IgD-negative memory B cell (primary cell): ENCODE data around the gene STXBP3. TPM values are rescaled to one million over a fixed set of nuclear protein-coding genes. Genes with fewer than 3 reads are reported as not detected.
A peak's percentile ranks its signal among the peaks of the same experiment; 100 is the strongest.

ENCODE experiments used
- H3K27ac Mint-ChIP-seq, 3 donors: one replicate each; pipeline ENCODE4 v1.8.0; 2020 to 2022; ENCODE audit warnings: mild to moderate bottlenecking in 3 of 3, mixed read lengths in 3 of 3, moderate library complexity in 1 of 3
- H3K27me3 Mint-ChIP-seq: one replicate; pipeline ENCODE4 v1.8.0; 2021; ENCODE audit warnings: mixed read lengths
- H3K36me3 Mint-ChIP-seq: one replicate; pipeline ENCODE4 v1.8.0; 2020; ENCODE audit warnings: mild to moderate bottlenecking, mixed read lengths
- H3K4me1 Mint-ChIP-seq, 3 donors: one replicate each; pipeline ENCODE4 v1.8.0; 2020 to 2022; ENCODE audit warnings: mixed read lengths in 3 of 3, mild to moderate bottlenecking in 1 of 3
- H3K4me3 Mint-ChIP-seq, 4 donors: one replicate each; pipeline ENCODE4 v1.8.0; 2020 to 2022; ENCODE audit warnings: mild to moderate bottlenecking in 4 of 4, mixed read lengths in 4 of 4, moderate library complexity in 3 of 4
- H3K9me3 Mint-ChIP-seq, 3 donors: one replicate each; pipeline ENCODE4 v1.8.0; 2020 to 2021; ENCODE audit warnings: mixed read lengths in 3 of 3, mild to moderate bottlenecking in 1 of 3
- polyA plus RNA-seq: library from polyadenylated mRNA; unstranded; fragments of 300-500 nt; fragmentation: Illumina TruSeq; gene quantifications from one replicate; pipeline ENCODE4 v1.2.3, GENCODE V29; 2021

Gene STXBP3
- polyA plus RNA-seq, 1 donor from 2014 or later = 34.7 TPM

DNA sequence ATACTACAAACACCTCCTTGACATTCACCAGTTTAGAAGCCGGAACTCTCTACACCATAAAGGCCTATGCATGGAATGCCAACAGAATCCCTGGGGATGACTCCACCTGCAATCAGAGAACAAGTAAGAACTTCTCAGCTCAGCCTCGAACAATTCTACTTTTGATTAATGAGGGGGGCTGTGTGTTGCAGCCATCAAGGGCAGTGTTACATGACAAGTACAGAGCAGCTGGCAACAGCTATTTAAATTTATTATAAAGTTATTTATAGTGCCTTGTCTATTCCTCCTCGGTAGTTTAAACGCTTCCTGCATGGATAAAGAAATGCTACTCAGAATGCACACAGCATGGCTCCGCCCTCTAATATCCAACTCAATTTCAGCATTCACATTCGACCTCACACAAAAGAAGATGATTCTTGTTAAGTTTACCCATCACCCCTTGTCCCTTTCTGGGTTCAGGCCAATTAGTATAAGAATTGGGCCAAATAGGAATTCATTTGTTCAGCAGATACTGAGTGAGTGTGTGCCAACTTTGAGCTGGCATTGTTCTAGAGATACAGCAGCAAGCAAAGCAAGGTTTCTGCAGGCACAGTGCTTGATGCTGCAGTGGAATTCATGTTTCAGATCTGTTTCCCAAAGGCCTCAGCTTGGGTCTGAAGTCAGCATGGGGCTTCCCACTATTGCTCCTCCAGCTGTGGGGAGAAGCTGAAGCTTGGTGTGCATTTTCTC is 27.4 kb upstream of the STXBP3 start:
- no peaks in the 10 kb centered on the region for H3K9me3 Mint-ChIP-seq
- H3K27me3 Mint-ChIP-seq = peaks cover 9% of the 10 kb centered on the region
- H3K4me3 Mint-ChIP-seq = no peak overlapping the region
- no peaks in the 10 kb centered on the region for H3K4me1 Mint-ChIP-seq
- peaks cover 1% of the 10 kb centered on the region for H3K36me3 Mint-ChIP-seq
- no peak overlapping the region for H3K27ac Mint-ChIP-seq

DNA sequence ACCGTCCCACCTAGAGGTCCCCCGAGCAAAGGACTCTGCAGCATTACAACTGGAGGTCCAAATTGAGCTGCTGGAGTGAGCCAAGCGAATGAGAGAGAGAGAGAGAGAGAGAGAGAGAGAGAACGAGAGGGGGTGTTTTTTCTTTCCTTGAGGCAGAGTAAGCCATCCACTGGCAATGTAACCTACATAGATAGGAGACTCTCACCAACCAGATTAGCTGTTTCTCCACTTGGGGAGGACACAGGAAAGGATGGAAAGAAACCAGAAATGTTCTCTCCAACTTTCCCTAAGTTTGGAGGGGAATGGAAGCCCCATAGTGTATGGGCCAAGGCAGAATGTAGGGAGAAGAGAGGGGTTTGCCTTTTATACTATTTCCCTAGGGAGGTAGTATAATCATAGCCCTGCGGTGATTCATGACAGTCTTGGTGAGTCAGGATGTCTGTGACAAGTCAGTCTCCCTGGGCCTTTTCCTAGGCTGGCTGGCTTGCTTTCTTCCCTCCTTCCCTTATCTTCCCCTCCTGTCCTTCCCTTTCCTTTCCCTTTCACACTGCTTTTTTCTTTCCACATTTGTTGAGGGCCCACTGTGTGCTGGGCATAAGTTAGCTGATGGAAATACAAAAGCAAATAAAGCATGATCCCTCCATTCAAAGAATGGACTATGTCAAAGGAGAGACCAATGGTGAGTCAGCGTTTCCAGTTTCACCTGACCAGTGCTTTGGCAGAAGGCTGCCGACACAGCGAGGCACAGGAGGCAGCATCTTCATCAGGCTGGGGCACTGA is 26.6 kb upstream of the STXBP3 start:
- Mint-ChIP-seq H3K36me3 (peaks cover 1% of the 10 kb centered on the region), H3K4me3 (no peak overlapping the region)

DNA sequence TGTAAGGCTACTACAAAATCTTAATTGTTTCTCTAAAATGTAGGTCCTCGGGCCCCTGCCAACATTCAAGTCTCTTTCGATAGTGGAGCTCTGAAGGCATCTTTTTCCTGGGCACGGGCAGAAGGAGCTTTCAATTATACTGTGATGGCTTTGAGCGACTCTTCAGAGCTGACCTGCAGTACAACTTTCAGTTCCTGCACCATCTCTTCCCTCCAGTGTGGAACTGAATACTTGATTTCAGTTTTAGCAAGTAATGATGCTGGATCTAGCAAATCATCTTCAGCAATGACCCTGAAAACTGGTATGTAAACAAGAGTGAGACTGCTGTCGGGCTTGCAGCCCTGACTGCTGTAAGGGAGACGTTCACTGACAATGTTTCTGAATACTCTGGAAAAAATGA is 24.2 kb upstream of the STXBP3 start:
- Mint-ChIP-seq H3K27me3 (peaks cover 5% of the 10 kb centered on the region), H3K27ac (no peak overlapping the region), H3K9me3 (no peaks in the 10 kb centered on the region), H3K4me3 (peak overlapping the region in 1 of 4 donors; percentile 24), H3K36me3 (no peaks in the 10 kb centered on the region), H3K4me1 (no peaks in the 10 kb centered on the region)

More for the DNA sequence above, 26.6 kb upstream of the STXBP3 start:
- Mint-ChIP-seq H3K27ac (no peak overlapping the region), H3K4me1 (no peaks in the 10 kb centered on the region), H3K27me3 (peaks cover 8% of the 10 kb centered on the region), H3K9me3 (no peaks in the 10 kb centered on the region)

DNA sequence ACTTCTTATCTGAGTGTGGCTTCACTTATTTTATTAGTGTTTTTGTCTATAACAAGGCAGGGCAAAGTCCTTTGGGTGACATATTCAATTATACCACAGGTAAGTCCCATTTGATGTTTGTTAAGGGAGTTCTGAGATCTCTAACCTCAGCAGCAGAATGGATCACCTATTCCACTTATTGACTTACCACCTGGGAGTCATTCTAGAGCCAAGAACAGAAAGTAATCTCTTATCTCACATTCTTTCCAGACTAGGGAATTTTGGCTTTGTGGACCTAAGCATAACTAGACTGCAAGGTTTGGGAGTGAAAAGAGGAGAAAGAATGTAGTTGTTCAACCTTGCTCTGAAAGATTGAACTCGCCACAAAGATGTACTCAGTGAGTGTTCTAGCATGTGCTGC is 20.6 kb upstream of the STXBP3 start:
- H3K27me3 Mint-ChIP-seq = peaks cover 3% of the 10 kb centered on the region
- no peaks in the 10 kb centered on the region for H3K9me3 Mint-ChIP-seq
- H3K27ac Mint-ChIP-seq = no peak overlapping the region
- H3K4me1 Mint-ChIP-seq = no peaks in the 10 kb centered on the region
- H3K4me3 Mint-ChIP-seq = no peak overlapping the region
- peaks cover 3% of the 10 kb centered on the region for H3K36me3 Mint-ChIP-seq

DNA sequence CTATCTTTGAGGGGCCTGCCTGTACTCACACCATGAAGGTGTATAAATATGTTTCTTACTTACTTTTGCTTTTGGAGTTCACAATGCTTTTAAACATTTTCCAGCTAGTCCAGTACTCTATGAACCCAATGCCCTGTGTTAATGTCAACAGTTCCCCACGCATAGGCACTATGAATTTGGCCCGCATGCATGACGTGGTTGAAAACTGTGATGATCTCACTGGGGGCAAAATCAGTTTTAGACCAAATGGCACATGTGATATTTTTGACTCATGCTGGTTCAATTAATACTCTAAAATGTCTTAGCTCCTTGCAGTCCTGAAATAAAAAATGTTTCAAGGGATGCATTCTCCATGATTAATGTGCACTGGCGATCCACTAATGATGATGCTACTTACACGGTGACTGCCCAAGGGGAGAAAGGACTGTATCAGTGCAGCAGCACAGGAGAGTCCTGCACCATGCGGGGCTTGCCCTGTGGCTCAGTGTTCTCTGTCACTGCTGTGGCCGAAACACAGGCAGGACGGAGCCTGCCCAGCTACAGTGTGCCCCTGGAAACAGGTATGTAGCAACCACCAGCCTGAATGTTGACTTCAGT is 18.0 kb upstream of the STXBP3 start:
- H3K27ac Mint-ChIP-seq = no peak overlapping the region
- H3K36me3 Mint-ChIP-seq = peaks cover 3% of the 10 kb centered on the region
- no peak overlapping the region for H3K4me3 Mint-ChIP-seq
- H3K4me1 Mint-ChIP-seq = peaks cover 0 to 2% (median 0%) of the 10 kb centered on the region in 3 donors
- H3K27me3 Mint-ChIP-seq = peaks cover 5% of the 10 kb centered on the region
- H3K9me3 Mint-ChIP-seq = no peaks in the 10 kb centered on the region

DNA sequence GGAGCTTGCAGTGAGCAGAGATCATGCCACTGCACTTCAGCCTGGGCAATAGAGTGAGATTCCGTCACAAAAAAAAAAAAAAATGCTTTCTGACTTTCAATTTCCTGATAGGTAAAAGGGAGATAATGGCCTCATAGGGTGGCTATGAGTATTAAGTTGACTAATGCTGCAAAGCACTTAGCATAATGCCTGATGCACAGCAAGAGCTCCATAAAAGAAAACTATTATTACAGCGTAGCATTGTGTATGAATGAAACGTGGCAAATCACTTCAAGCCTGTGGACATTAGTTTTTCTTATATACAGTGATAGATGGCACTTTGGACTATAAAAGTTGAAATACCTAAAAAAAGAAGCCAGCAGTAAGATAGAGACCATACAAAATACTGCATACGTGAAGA is 17.0 kb upstream of the STXBP3 start:
- no peaks in the 10 kb centered on the region for H3K9me3 Mint-ChIP-seq
- H3K4me3 Mint-ChIP-seq = no peak overlapping the region
- H3K36me3 Mint-ChIP-seq = peaks cover 3% of the 10 kb centered on the region
- H3K4me1 Mint-ChIP-seq = peaks cover 0 to 2% (median 0%) of the 10 kb centered on the region in 3 donors
- no peak overlapping the region for H3K27ac Mint-ChIP-seq
- peaks cover 5% of the 10 kb centered on the region for H3K27me3 Mint-ChIP-seq

DNA sequence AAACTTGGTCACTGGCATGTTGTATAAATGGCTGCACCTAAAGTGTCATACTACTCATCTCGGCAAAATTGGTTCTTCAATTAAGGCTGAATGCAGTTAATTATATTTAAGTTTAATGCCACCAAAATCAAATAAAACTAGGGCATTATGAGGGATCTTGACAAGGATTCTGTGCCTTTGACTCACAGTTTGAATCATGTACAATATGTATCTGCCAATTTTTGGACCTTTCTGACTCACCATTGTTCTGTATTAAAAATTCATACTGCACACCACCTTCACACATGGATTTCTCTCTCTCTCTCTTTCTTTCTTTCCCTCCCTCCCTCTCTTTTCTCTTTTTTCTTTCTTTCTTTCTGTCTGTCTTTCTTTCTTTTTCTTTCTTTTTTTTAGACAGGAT is 14.1 kb upstream of the STXBP3 start:
- H3K36me3 Mint-ChIP-seq = peaks cover 3% of the 10 kb centered on the region

DNA sequence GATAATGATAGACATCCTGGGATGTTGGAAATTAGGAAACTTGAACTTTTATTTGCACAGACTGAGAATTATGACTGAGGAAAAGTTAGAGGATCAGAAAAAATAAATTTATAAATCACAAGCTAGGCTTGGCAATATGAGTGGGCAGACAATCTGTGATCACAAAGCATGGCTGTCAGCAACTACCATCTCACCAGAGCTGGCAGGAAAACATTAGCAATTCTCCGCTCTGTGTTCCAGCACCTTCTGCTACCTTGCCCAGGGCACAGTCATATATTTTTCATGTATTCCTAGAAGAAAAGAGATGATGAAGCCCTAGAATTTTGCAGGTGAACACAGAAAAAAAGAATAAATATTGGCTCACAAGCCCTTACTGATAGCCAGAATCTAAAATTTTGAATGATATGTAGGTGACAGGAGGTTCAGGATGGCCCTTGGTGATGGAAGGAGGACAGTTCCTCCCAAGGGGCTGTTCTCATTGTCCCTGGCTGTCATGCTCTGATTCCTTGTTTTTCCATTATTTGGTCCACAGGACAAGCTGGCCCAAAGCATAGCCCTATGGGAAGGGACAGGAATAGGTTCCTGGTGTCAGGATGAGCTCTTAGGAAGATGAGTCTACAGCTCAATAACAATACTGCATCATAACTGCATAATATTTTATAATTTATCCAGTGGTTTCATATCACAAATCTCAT is 12.2 kb upstream of the STXBP3 start:
- H3K4me1 Mint-ChIP-seq = peaks cover 0 to 2% (median 0%) of the 10 kb centered on the region in 3 donors
- H3K27me3 Mint-ChIP-seq = peaks cover 2% of the 10 kb centered on the region
- H3K9me3 Mint-ChIP-seq = no peaks in the 10 kb centered on the region
- no peak overlapping the region for H3K4me3 Mint-ChIP-seq
- H3K36me3 Mint-ChIP-seq = peaks cover 3% of the 10 kb centered on the region
- no peak overlapping the region for H3K27ac Mint-ChIP-seq

More for the DNA sequence above, 14.1 kb upstream of the STXBP3 start:
- Mint-ChIP-seq H3K9me3 (no peaks in the 10 kb centered on the region), H3K4me3 (no peak overlapping the region), H3K27ac (no peak overlapping the region), H3K4me1 (peaks cover 0 to 2% (median 0%) of the 10 kb centered on the region in 3 donors), H3K27me3 (peaks cover 5% of the 10 kb centered on the region)

DNA sequence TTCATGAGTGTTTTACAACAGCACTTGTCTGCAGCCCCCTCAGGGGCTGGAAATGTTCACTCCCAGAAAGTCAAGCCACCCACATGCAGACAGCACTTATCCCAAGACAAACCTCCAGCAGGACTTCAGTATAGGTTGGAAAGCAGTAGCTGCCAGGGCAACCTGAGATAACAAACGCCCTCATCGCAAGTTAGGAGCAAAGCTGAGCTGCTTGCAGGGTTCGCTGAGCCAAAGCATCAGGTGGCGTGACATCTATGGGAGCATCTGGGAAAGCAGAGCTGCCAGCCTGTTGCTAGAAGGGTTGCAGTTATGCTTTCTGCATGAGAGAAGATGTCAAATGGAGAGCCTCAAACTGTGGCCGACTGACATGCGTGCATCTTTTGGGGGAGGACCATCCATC is 4.2 kb upstream of the STXBP3 start:
- peak overlapping the region in 1 of 3 donors; percentile 26 for H3K27ac Mint-ChIP-seq
- H3K27me3 Mint-ChIP-seq = no peaks in the 10 kb centered on the region
- H3K4me1 Mint-ChIP-seq = peaks cover 0 to 3% (median 1%) of the 10 kb centered on the region in 3 donors
- no peaks in the 10 kb centered on the region for H3K9me3 Mint-ChIP-seq
- H3K36me3 Mint-ChIP-seq = peaks cover 1% of the 10 kb centered on the region
- peak overlapping the region in 1 of 4 donors; percentile 27 for H3K4me3 Mint-ChIP-seq

DNA sequence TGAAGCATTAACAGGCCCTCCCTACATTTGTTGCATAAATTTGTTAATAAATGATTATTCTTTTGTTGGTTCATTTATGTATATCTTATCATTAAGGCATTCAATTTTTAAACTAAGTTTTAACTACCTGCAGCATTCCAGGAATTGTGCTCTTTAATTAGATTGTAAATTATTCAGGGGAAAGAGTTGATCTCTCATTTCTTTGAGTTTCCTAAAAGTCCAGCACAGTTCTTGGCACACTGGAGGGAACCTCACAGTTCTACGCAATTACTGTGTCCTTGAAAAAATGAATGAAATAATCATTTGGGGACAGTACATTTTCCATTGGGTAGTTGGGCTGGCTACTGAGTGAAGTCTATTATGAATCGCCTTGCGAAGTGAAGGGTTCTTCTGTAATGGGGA is 493 bp upstream of the STXBP3 start:
- Mint-ChIP-seq H3K9me3 (no peaks in the 10 kb centered on the region), H3K4me3 (peak overlapping the region; percentile 96 to 100 (median 99)), H3K4me1 (peaks cover 16 to 24% (median 18%) of the 10 kb centered on the region in 3 donors), H3K27me3 (no peaks in the 10 kb centered on the region), H3K36me3 (peaks cover 1% of the 10 kb centered on the region), H3K27ac (peak overlapping the region; percentile 83 to 99 (median 98))

DNA sequence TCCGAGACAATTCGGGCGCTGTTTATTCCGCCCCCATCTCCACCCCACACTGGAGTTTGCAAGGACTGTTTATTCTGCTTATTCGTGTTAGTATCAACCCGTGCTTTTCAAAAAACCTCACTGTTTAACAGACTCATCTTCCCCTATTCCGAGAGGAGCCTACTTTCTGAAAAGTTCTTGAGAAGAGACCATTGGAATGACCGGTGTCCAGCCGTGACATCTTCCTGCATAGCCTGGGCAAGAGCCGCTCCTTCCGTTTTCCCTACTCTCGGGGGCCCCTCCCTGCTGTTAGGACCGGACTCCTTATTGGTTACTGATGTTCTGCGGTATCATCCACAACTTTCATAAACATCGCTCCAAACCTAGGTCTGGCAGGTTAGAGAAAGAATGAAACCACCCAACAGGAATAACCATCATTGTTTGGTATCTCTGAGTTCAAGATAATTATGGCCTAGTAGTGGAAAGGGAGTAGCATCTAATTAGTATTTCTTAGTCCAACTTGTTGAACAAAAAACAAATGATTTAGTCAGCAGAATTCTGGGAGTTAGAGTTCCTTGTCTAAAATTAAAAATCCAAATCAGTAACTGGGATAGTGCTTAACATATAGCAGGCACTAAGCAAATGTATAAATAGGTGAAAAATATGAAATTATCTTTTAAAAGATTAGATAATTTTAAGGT is 837 bp downstream of the STXBP3 start:
- H3K4me3 Mint-ChIP-seq = peak overlapping the region; percentile 93 to 100 (median 99)
- H3K27ac Mint-ChIP-seq = peak overlapping the region; percentile 83 to 98 (median 94)
- no peaks in the 10 kb centered on the region for H3K9me3 Mint-ChIP-seq
- H3K36me3 Mint-ChIP-seq = peaks cover 1% of the 10 kb centered on the region
- no peaks in the 10 kb centered on the region for H3K27me3 Mint-ChIP-seq
- H3K4me1 Mint-ChIP-seq = peaks cover 16 to 24% (median 19%) of the 10 kb centered on the region in 3 donors

DNA sequence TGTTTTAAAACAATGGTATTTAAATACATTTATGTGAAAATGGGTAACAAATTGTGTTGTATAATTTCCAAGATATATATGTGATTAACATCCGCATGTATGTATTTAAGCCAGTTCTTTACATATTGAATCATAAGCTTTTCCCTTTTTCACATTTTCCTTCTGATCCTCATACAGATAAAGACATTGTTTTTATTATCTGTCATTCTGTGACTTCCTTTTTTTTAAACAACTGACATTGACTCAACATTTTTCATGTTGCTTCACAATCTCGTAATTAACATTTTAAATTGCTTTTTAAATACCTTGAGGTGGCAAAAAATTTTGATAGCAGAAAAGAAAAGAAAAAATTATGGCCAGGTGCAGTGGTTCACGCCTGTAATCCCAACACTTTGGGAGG is 1.4 kb downstream of the STXBP3 start:
- Mint-ChIP-seq H3K36me3 (peaks cover 1% of the 10 kb centered on the region), H3K27ac (peak overlapping the region in 2 of 3 donors; percentile 33 to 83), H3K4me3 (peak overlapping the region; percentile 19 to 100 (median 36)), H3K9me3 (no peaks in the 10 kb centered on the region), H3K27me3 (no peaks in the 10 kb centered on the region), H3K4me1 (peaks cover 16 to 24% (median 19%) of the 10 kb centered on the region in 3 donors)

DNA sequence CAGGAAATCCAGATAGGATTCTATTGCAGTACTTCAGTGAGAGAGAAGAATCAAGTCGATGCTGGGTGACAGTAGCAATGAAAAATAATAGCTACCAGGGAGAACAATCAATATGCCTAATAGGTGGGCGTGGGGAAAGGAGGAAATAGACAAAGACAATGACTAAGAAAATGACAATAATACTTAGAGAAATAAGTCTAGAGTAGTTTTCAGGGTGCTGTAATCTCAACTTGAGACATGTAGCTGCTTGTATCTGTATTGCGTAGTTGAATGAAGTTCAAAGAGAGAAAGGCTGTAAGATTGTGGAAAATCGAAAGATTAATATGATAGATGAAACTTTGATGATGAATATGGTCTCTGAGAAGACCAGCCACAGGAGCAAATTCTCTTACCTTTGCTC is 2.6 kb downstream of the STXBP3 start:
- Mint-ChIP-seq H3K36me3 (no peaks in the 10 kb centered on the region), H3K27ac (peak overlapping the region in 2 of 3 donors; percentile 42 to 81), H3K4me3 (peak overlapping the region in 2 of 4 donors; percentile 2 to 57), H3K27me3 (no peaks in the 10 kb centered on the region), H3K9me3 (no peaks in the 10 kb centered on the region), H3K4me1 (peaks cover 16 to 24% (median 19%) of the 10 kb centered on the region in 3 donors)

DNA sequence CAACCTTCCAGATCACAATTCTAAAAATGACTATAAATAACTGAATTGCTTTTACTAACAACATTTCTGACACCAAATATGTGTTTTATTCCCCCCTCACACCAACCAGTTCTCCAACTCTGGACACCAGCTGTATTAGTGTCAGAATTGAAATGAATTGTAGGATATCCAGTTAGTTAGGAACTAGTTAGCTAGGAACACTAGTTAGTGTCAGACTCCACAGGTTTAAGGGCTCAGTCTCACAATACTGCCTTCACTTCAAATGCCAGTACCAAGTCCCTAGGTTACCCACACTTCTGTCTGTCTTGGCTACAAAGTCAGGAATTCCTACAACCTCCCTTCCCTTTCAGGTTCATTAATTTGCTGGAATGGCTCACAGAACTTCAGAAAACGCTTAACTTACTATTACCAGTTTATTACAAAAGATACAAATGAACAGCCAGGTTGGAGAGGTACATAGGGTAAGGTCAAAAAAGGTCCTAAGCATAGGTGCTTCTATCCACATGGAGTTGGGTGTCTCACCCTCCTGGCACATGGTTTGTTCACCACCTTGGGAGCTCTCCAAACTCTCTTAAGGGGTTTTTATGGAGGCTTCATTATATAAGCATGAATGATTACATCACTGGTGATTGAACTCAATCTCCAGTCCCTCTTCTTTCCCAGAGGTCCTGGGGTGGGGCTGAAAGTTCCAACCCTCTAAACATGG is 4.2 kb downstream of the STXBP3 start:
- Mint-ChIP-seq H3K36me3 (peaks cover 2% of the 10 kb centered on the region), H3K27me3 (no peaks in the 10 kb centered on the region), H3K27ac (peak overlapping the region in 1 of 3 donors; percentile 44), H3K9me3 (no peaks in the 10 kb centered on the region), H3K4me3 (peak overlapping the region in 1 of 4 donors; percentile 57), H3K4me1 (peaks cover 19 to 24% (median 21%) of the 10 kb centered on the region in 3 donors)
